Measurements from ENCODE around the gene CPOX. TPM values are rescaled to one million over a fixed set of nuclear protein-coding genes. Genes with fewer than 3 reads are reported as not detected.

Gene CPOX
- total and polyA plus RNA-seq, 10 of the 15 experiments (the other 5 are each of a cell fraction or from before 2014, with no cell fraction given) = 40.7 to 72.6 (median 64.5) TPM

DNA sequence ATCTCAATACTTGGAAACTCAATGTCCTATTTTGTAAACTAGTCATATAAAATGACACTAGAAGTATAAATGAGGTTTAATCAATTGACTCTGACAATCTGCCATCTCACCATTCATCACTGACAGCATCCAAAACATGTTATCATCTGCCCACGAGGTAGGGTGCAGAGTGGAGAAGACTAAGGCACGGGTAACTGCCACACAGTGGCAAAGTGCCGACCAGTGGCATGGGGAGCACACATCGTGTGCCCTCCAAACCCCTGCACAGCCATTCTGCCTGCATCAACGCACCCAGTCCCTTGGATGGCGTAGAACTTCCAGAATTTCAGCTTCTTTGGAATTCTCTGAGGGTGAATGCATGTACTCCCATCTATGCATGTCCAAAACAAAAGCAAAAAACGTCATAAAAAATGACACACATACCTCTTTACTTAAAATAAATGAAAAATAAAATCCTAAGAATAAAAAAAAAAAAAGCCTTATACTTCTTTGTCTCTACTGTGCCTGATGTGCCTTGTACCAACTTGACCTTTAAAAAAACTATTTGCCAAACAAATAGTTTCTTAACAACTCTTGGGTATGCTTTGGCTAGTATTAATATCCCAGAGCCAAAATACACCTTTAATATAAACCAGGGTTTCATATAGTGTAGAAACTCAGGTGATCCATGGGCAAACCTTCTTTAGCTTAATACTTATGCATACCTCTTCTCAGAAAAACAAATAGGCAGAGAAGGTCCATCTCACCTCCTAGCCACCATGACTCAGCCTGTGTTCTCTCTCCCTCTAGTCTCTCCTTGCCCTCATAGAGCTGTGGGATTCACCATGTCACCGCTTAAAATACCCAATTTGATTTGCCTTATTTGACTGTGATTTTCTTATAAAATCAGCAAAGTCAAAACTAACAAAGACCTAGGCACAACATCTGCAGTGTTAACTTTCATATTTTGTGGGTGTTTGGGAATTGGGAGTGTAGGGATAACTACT lies 12.7 kb downstream of the CPOX start:
- ATAC-seq (no peak), DNase-seq (ENCODE audit: low read depth, low spot score) (no peak), FAIRE-seq (no peak)
- Histone ChIP-seq H3K36me3 (ENCODE audit: control insufficient read depth in 2 of 2, insufficient read depth in 2 of 2, low read length in 1 of 2) (peaks cover 7 to 45% of the 10 kb centered on the region in 2 experiments), H4K20me1 (ENCODE audit: control insufficient read depth, insufficient read depth) (no peaks in the 10 kb centered on the region; the same call in 1 of the 2 replicates), H3K4me3 (no peak overlapping the region), H3K27ac (ENCODE audit: control insufficient read depth, insufficient read depth) (no peak overlapping the region), H2AFZ (ENCODE audit: control insufficient read depth, low read depth, low read length) (no peak overlapping the region), H3K9ac (ENCODE audit: control insufficient read depth, insufficient read depth, low read length) (no peak overlapping the region), H3K79me2 (ENCODE audit: control insufficient read depth, insufficient read depth, low read length) (peaks cover 31% of the 10 kb centered on the region), H3K27me3 (replicated peaks in 1 of 2; ENCODE audit: control insufficient read depth in 2 of 2, insufficient read depth in 2 of 2, low read length in 1 of 2) (no peaks in the 10 kb centered on the region), H3K4me2 (ENCODE audit: control insufficient read depth, insufficient read depth) (no peak overlapping the region), H3K4me1 (ENCODE audit: control insufficient read depth, insufficient read depth, low read length) (no peaks in the 10 kb centered on the region), H3K9me3 (replicated peaks; ENCODE audit: control insufficient read depth, insufficient read depth, low read length) (no peaks in the 10 kb centered on the region; the same call in 1 of the 3 replicates)
- POLR2A ChIA-PET = interaction anchor here (1.1 to 1.4 kb wide), 2 partner anchors 8 to 13 kb away, joined by 3 to 6 read pairs; partner anchors contain the start of gene CPOX
- intact Hi-C loops (cut with micrococcal nuclease; ENCODE audit: unreplicated experiment) = no loop called here
- 90% methylated on average over 8 of the region's 8 CpGs for WGBS (ENCODE audit: insufficient coverage, insufficient replicate concordance, low lambda C conversion rate, missing lambda C conversion rate)
- SMC1A ChIA-PET (ENCODE audit: uncharacterized antibody, unreplicated experiment) = interaction anchor here (0.9 to 1.7 kb wide), 7 partner anchors 9 to 394 kb away, joined by 3 to 10 read pairs (median 3); no protein-coding TSS in a partner anchor
- CTCF ChIA-PET = interaction anchor here (0.8 to 2.6 kb wide), 6 partner anchors 10 to 251 kb away, joined by 3 to 14 read pairs (median 4); no protein-coding TSS in a partner anchor
- no TSS peak for BruUV-seq (replicated peaks)
- in situ Hi-C loops (cut with MboI) = no loop called here
- RAD21 ChIA-PET (ENCODE audit: unreplicated experiment) = interaction anchor here (1.2 kb wide), 1 partner anchor 9 kb away, joined by 5 read pairs; no protein-coding TSS in a partner anchor
- TF ChIP-seq ASH2L (IDR thresholded peaks at IDR 0.05; ENCODE audit: borderline replicate concordance, low read depth) = no peak
- no peak for TF ChIP-seq ETV6 (conservative IDR thresholded peaks at IDR 0.05 in 1 of 2, IDR thresholded peaks at IDR 0.05 in 1 of 2; ENCODE audit: borderline replicate concordance in 1 of 2, low read depth in 1 of 2)
- no peak for TF ChIP-seq SIN3A (IDR thresholded peaks at IDR 0.05; ENCODE audit: low read depth, low read length)
- no peak for TF ChIP-seq PML (IDR thresholded peaks at IDR 0.05; ENCODE audit: low read length)
- TF ChIP-seq ZNF274 (IDR thresholded peaks at IDR 0.05; ENCODE audit: insufficient read depth, insufficient read length) = no peak
- TF ChIP-seq, protein P1, sequence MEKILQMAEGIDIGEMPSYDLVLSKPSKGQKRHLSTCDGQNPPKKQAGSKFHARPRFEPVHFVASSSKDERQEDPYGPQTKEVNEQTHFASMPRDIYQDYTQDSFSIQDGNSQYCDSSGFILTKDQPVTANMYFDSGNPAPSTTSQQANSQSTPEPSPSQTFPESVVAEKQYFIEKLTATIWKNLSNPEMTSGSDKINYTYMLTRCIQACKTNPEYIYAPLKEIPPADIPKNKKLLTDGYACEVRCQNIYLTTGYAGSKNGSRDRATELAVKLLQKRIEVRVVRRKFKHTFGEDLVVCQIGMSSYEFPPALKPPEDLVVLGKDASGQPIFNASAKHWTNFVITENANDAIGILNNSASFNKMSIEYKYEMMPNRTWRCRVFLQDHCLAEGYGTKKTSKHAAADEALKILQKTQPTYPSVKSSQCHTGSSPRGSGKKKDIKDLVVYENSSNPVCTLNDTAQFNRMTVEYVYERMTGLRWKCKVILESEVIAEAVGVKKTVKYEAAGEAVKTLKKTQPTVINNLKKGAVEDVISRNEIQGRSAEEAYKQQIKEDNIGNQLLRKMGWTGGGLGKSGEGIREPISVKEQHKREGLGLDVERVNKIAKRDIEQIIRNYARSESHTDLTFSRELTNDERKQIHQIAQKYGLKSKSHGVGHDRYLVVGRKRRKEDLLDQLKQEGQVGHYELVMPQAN (conservative IDR thresholded peaks at IDR 0.05) = no peak
- TF ChIP-seq SUZ12 (IDR thresholded peaks at IDR 0.05; ENCODE audit: unreplicated experiment) = no peak
- TF ChIP-seq, protein P2, sequence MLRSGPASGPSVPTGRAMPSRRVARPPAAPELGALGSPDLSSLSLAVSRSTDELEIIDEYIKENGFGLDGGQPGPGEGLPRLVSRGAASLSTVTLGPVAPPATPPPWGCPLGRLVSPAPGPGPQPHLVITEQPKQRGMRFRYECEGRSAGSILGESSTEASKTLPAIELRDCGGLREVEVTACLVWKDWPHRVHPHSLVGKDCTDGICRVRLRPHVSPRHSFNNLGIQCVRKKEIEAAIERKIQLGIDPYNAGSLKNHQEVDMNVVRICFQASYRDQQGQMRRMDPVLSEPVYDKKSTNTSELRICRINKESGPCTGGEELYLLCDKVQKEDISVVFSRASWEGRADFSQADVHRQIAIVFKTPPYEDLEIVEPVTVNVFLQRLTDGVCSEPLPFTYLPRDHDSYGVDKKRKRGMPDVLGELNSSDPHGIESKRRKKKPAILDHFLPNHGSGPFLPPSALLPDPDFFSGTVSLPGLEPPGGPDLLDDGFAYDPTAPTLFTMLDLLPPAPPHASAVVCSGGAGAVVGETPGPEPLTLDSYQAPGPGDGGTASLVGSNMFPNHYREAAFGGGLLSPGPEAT (IDR thresholded peaks at IDR 0.05; ENCODE audit: low read depth) = no peak
- no peak for TF ChIP-seq ZBTB11 (CRISPR knock-in tag; IDR thresholded peaks at IDR 0.05)
- no peak for TF ChIP-seq RFX5 (IDR thresholded peaks at IDR 0.05; ENCODE audit: low read depth, low read length)

All from GM12878 (cell line).